Uterus (tissue), 4 donors: ENCODE results near the gene CYB5R3. TPM values are rescaled to one million over a fixed set of nuclear protein-coding genes. Genes with fewer than 3 reads are reported as not detected.

Experiments used
- DNase-seq, 2 donors: peaks; one replicate each; pipeline ENCODE4 v3.0.0-alpha.2; 2019 to 2020
- H3K27ac ChIP-seq, 2 donors: fragments of 200-600 bp; sonication (generic); 1 replicate in 1 of 2; 2 replicates in 1 of 2; pipeline ENCODE4 v1.5.1; 2016 to 2018
- H3K27me3 ChIP-seq, 2 donors: fragments of 200-600 bp; sonication (generic); one replicate each; pipeline ENCODE4 v1.5.1; 2018 to 2019; ENCODE audit warnings: control low read depth in 1 of 2
- H3K36me3 ChIP-seq, 2 donors: fragments of 200-600 bp; sonication (generic); one replicate each; pipeline ENCODE4 v1.5.1; 2019; ENCODE audit warnings: control low read depth in 1 of 2
- H3K4me1 ChIP-seq, 2 donors: fragments of 200-600 bp; sonication (generic); one replicate each; pipeline ENCODE4 v1.5.1; 2018 to 2019; ENCODE audit warnings: control low read depth in 1 of 2
- H3K4me3 ChIP-seq, 2 donors: fragments of 200-600 bp; sonication (generic); 1 replicate in 1 of 2; 2 replicates in 1 of 2; pipeline ENCODE4 v1.5.1; 2018 to 2019; ENCODE audit warnings: mild to moderate bottlenecking in 1 of 2
- H3K9me3 ChIP-seq, 2 donors: fragments of 200-600 bp; sonication (generic); one replicate each; pipeline ENCODE4 v1.5.1; 2019; ENCODE audit warnings: control low read depth in 1 of 2
- POLR2A ChIP-seq, 2 donors: fragments of 450-650 bp; IDR thresholded peaks; one replicate each; pipeline ENCODE4 v1.6.1; 2016; ENCODE audit warnings: antibody characterized with exemption in 2 of 2, mild to moderate bottlenecking in 1 of 2, moderate library complexity in 1 of 2
- intact Hi-C: fragments of 100-400 bp; cut with DNase I; formaldehyde crosslinking; loops from one replicate; pipeline ENCODE4 v1.15.1; 2023; ENCODE audit warnings: low total_unique reads
- total RNA-seq, 4 donors: library from RNA; depleted of rRNA in 3 of 4; stranded (reverse); fragments of >200 nt in 3 of 4; gene quantifications; one replicate each; pipeline versions ENCODE4 v1.1.0 to v1.2.4, GENCODE V29; 2014 to 2023
- TF ChIP-seq, protein P1 (sequence below), 4 experiments: fragments of 200-600 bp in 2 of 4; fragments of 450-650 bp in 2 of 4; sonication (generic) in 2 of 4; IDR thresholded peaks; one replicate each; pipeline ENCODE4 v1.5.1; 2016 to 2019; ENCODE audit warnings: antibody characterized with exemption in 4 of 4, mild to moderate bottlenecking in 2 of 4, moderate library complexity in 1 of 4
- donor health status: DM: yes; HTN: yes; CAD: no.

The CYB5R3 gene
- total RNA-seq, 4 donors from 2014 or later = 34.0 to 225 (median 51.7) TPM

DNA sequence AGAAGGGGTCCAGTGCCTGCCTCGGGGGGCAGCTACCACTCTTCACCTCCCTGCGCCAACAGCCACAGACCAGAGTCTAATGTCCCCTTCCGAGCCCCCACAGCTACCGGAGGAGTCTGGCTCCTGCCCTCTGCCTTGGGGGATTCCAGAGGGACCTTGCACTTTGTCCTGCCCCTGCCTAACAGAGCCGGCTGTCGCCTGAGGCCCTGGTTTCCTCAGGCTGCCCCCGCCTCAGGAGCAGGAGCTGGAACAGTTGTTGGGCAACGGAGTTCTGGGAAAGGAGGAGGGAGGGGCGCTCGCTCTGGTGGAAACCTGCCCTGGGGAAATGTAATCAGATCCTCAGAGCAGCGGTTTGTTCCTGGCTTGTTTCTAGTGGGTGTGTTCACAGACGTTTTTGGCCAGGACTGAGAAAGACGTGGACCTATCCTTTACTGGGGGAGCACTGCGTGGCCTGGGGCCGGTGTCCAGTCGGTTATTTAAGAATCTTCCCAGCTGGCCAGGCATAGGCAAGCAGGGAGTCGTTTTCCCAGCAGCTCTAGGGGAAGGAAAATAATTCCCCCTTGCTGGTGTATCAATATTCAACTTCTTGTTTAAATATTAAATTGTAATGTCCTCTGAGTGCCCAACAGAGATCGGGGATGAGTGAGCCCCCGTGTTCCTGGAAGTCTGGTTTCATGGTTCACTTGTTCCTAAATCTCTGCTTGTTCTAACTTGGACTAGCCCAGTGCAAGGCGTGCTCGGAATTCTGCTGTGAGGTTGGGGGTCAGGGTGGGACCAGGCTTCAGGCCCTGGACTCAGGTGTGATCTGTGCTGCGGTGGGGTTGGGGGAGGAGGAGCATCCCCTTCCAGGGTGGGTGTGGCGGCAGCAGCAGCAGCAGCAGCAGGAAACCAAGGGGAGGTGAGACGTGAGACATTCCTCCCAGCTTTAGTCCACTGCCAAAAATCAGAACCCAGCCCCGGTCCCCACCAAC is 39.3 kb upstream of the CYB5R3 start:
- H3K36me3 ChIP-seq = no peaks in the 10 kb centered on the region
- intact Hi-C loops = no loop called here
- no peaks in the 10 kb centered on the region for H3K9me3 ChIP-seq
- no peak overlapping the region for H3K4me3 ChIP-seq
- peak overlapping the region; percentile 95 to 98 for H3K27ac ChIP-seq
- peak; percentile 64 to 75 for TF ChIP-seq POLR2A (IDR thresholded peaks at IDR 0.05)
- TF ChIP-seq, protein P1, sequence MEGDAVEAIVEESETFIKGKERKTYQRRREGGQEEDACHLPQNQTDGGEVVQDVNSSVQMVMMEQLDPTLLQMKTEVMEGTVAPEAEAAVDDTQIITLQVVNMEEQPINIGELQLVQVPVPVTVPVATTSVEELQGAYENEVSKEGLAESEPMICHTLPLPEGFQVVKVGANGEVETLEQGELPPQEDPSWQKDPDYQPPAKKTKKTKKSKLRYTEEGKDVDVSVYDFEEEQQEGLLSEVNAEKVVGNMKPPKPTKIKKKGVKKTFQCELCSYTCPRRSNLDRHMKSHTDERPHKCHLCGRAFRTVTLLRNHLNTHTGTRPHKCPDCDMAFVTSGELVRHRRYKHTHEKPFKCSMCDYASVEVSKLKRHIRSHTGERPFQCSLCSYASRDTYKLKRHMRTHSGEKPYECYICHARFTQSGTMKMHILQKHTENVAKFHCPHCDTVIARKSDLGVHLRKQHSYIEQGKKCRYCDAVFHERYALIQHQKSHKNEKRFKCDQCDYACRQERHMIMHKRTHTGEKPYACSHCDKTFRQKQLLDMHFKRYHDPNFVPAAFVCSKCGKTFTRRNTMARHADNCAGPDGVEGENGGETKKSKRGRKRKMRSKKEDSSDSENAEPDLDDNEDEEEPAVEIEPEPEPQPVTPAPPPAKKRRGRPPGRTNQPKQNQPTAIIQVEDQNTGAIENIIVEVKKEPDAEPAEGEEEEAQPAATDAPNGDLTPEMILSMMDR (IDR thresholded peaks at IDR 0.05) = peak in 1 of 4 experiments; percentile 6
- H3K4me1 ChIP-seq = peaks cover 20 to 35% of the 10 kb centered on the region in 2 donors
- H3K27me3 ChIP-seq = no peaks in the 10 kb centered on the region
- peak; percentile 94 to 97 for DNase-seq

DNA sequence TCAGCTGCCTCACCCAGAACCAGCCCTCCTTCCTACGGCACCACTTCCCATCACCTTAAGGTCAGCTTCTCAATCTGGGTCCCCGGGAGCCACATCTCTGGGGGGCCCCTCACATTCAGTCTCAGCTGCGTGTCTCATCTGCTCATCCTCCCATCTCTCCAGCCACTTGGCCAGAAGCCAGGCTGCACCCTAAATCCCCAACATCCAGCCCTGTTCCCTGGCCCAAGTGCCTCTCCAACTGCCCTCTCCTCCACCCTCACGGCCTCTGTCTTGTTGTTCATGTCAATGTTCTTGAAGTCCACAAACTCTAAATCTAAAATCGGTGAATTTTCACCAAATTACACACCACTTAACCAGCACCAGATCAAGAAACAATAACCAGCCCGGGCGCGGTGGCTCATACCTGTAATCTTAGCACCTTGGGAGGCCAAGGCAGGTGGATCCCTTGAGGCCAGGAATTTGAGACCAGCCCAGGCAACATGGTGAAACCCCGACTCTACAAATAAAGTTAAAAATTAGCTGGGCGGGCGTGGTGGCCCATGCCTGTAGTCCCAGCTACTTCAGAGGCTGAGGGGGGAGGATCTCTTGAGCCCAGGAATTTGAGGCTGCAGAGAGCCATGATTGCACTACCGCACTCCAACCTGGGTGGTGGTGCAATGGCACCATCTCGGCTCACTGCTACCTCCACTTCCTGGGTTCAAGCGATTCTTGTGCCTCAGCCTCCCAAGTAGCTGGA is 37.7 kb upstream of the CYB5R3 start:
- Histone ChIP-seq H3K36me3 (no peaks in the 10 kb centered on the region), H3K27me3 (no peaks in the 10 kb centered on the region), H3K4me3 (no peak overlapping the region), H3K27ac (peak overlapping the region; percentile 95 to 98), H3K4me1 (peaks cover 31 to 41% of the 10 kb centered on the region in 2 donors), H3K9me3 (no peaks in the 10 kb centered on the region)
- DNase-seq = no peak
- TF ChIP-seq, protein P1 (IDR thresholded peaks at IDR 0.05) = no peak
- TF ChIP-seq POLR2A (IDR thresholded peaks at IDR 0.05) = no peak
- intact Hi-C loops = no loop called here

DNA sequence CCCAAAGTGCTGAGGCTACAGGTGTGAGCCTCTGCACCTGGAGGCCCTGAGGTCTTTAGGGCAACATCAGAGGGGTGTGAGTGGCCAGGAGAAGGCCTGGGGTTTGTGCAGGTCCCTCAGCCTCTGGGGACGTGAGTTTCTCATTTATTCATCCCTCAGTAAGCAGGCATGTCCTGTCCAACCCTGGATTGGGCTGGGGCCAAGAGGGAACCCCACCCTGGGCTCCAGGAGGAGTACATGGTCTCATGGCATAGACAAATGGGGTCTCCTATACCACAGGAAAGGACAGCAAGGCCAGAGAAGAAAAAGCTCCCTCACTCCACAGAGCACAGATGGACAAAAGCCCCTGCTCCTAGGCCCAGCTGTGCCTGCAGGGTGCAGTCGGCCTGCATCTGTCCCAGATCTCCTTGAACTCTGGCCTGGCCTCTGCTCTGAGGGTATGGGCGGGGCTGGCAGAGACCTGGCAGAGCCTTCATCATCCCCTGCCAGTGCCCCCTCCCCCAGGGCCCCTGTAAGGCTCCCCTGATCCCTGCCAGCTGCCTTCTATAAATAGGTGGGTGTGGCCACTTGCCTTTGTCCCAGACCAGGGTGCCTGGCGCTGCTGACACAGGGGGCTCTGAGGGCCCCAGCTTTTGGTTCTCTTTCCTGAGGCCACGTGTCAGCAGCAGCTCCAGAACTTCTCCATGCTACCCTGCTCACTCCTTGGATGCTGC is 36.9 kb upstream of the CYB5R3 start:
- H3K9me3 ChIP-seq = no peaks in the 10 kb centered on the region
- intact Hi-C loops = no loop called here
- peak in 1 of 2 donors; percentile 51 for DNase-seq
- peak overlapping the region; percentile 95 to 98 for H3K27ac ChIP-seq
- peaks cover 31 to 41% of the 10 kb centered on the region in 2 donors for H3K4me1 ChIP-seq
- no peaks in the 10 kb centered on the region for H3K36me3 ChIP-seq
- H3K4me3 ChIP-seq = no peak overlapping the region
- no peak for TF ChIP-seq POLR2A (IDR thresholded peaks at IDR 0.05)
- TF ChIP-seq, protein P1 (IDR thresholded peaks at IDR 0.05) = no peak
- no peaks in the 10 kb centered on the region for H3K27me3 ChIP-seq

DNA sequence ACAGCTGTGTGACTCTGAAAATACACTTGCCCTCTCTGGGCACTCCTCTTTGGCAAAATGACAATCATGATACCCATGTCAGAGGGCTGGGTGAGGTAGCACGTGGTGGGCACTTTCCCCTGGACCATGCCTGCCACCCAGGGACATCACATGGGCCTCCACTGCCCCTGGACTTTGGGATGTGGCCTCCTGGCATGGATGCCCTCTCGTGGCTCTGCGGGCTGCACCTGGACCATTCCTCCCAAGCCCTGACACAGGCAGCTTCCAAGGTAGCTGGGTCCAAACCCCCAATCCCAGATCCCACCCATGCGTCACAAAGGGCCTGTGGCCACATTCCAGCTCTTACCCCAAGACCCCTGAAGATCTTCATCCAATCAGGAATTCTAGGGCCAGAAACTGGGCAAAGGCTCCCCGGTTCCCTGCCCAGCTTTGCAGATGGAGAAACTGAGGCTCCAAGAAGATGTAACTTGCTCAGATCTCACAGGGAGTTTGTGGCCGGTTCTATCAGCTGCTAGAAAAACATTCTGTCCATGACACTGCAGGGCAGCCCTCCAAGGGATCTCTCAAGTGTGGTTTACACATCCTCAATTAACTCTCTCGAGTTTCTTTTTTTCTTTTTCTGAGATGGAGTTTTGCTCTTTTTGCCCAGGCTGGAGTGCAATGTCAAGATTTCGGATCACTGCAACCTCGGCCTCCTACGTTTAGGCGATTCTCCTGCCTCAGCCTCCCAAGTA is 35.4 kb upstream of the CYB5R3 start:
- Histone ChIP-seq H3K9me3 (no peaks in the 10 kb centered on the region), H3K27me3 (no peaks in the 10 kb centered on the region), H3K36me3 (no peaks in the 10 kb centered on the region), H3K27ac (peak overlapping the region; percentile 95 to 98), H3K4me1 (peaks cover 31 to 41% of the 10 kb centered on the region in 2 donors), H3K4me3 (no peak overlapping the region)
- TF ChIP-seq POLR2A (IDR thresholded peaks at IDR 0.05) = no peak
- TF ChIP-seq, protein P1 (IDR thresholded peaks at IDR 0.05) = no peak
- intact Hi-C loops = no loop called here
- peak; percentile 58 to 65 for DNase-seq
